Naive B cell (primary cell): ENCODE measurements around the gene F8. TPM values are rescaled to one million over a fixed set of nuclear protein-coding genes. Genes with fewer than 3 reads are reported as not detected.
"Not testable (repeated sequence)": the region's sequence is repeated elsewhere in the genome, so short reads cannot be mapped to it uniquely, and the experiment has no call there.

ENCODE experiments used
- ATAC-seq, 2 donors: fragments of 150-1000 bp; cut with Tn5 transposase; 2 replicates each; pipeline ENCODE4 v1.10.0; 2021; ENCODE audit warnings: low read depth in 2 of 2, mild to moderate bottlenecking in 2 of 2, moderate library complexity in 2 of 2
- DNase-seq: peaks from one replicate; pipeline ENCODE4 v3.0.0; 2022
- H3K27ac Mint-ChIP-seq, 6 donors: one replicate each; pipeline ENCODE4 v1.8.0; 2020 to 2022; ENCODE audit warnings: mild to moderate bottlenecking in 6 of 6, mixed read lengths in 6 of 6, moderate library complexity in 5 of 6, inconsistent platforms in 2 of 6
- H3K27me3 Mint-ChIP-seq, 3 donors: one replicate each; pipeline ENCODE4 v1.8.0; 2021 to 2022; ENCODE audit warnings: mixed read lengths in 3 of 3, mild to moderate bottlenecking in 1 of 3
- H3K36me3 Mint-ChIP-seq, 2 donors: one replicate each; pipeline ENCODE4 v1.8.0; 2020 to 2022; ENCODE audit warnings: mixed read lengths in 2 of 2, inconsistent platforms in 1 of 2, mild to moderate bottlenecking in 1 of 2
- H3K4me1 Mint-ChIP-seq, 3 donors: one replicate each; pipeline ENCODE4 v1.8.0; 2020 to 2022; ENCODE audit warnings: mixed read lengths in 3 of 3, inconsistent platforms in 1 of 3, mild to moderate bottlenecking in 1 of 3, moderate library complexity in 1 of 3
- H3K4me3 Mint-ChIP-seq, 8 donors: one replicate each; pipeline ENCODE4 v1.8.0; 2020 to 2022; ENCODE audit warnings: mild to moderate bottlenecking in 8 of 8, mixed read lengths in 8 of 8, moderate library complexity in 8 of 8, inconsistent platforms in 2 of 8
- H3K9me3 Mint-ChIP-seq, 7 donors: one replicate each; pipeline ENCODE4 v1.8.0; 2020 to 2022; ENCODE audit warnings: mixed read lengths in 7 of 7, mild to moderate bottlenecking in 5 of 7, inconsistent platforms in 2 of 7, moderate library complexity in 1 of 7
- polyA plus RNA-seq, 6 donors: library from polyadenylated mRNA; unstranded; fragments of 300-500 nt; fragmentation: Illumina TruSeq; gene quantifications; one replicate each; pipeline ENCODE4 v1.2.3, GENCODE V29; 2021; ENCODE audit warnings: low read depth in 6 of 6

Gene F8
- polyA plus RNA-seq, 6 donors from 2014 or later, result 0.24 to 2.3 (median 1.4) TPM; not detected in 1

DNA sequence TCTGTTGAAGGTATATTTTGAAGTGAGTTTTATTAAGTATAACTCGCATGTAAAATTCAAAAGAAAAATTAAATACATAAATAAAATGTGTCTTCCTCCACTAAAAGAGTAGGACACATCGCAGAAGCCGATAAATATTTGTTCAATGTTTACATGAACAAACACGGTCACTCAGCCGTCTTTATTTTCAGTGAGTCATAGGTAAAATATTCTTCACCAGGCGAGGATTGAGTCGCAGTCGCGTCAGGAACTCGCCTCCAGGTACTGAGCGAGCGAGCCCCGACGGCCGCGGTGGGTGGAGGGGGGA lies 3.9 kb upstream of the F8 start:
- Mint-ChIP-seq H3K27me3 (no peaks in the 10 kb centered on the region), H3K27ac (peak overlapping the region; percentile 89 to 96 (median 94)), H3K4me1 (peaks cover 5 to 23% (median 6%) of the 10 kb centered on the region in 3 donors), H3K36me3 (no peaks in the 10 kb centered on the region), H3K4me3 (peak overlapping the region; percentile 79 to 96 (median 90)), H3K9me3 (peaks cover 0 to 3% (median 0%) of the 10 kb centered on the region in 7 donors)
- ATAC-seq (no peak), DNase-seq (no peak)

GRCh38 chrX:155023907-155024833 lies 1.6 kb upstream of the F8 start:
- Mint-ChIP-seq H3K4me3 (peak overlapping the region in 3 of 8 donors; percentile 23 to 67 (median 40)), H3K27me3 (no peaks in the 10 kb centered on the region), H3K36me3 (no peaks in the 10 kb centered on the region), H3K4me1 (peaks cover 0 to 15% (median 4%) of the 10 kb centered on the region in 3 donors), H3K27ac (peak overlapping the region in 2 of 6 donors; percentile 48 to 57), H3K9me3 (peaks cover 0 to 3% (median 0%) of the 10 kb centered on the region in 7 donors)
- DNase-seq (no peak), ATAC-seq (no peak)

DNA sequence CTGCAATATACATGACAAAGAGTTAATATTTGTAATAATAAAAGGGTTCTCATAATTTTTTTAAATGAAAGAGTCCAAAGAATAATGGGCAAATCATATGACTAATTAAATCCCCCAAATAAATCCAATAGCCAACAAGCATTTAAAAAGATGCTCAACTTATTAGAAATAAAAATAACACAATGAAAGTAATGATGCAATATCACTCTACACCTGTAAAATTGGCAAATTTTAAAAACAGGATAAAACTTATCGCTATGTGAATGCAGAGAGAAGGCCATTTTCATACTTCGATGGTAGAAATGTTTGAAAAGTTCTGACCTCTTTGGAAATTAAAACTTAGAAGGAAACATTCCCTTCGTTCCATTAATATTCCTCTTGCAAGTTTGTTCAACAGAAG lies 1.9 kb downstream of the F8 start:
- ATAC-seq, result no peak
- H3K27ac Mint-ChIP-seq, result no peak overlapping the region
- H3K4me1 Mint-ChIP-seq, result peaks cover 0 to 2% (median 0%) of the 10 kb centered on the region in 3 donors
- no peaks in the 10 kb centered on the region for H3K36me3 Mint-ChIP-seq
- H3K9me3 Mint-ChIP-seq, result no peaks in the 10 kb centered on the region
- no peak overlapping the region for H3K4me3 Mint-ChIP-seq
- no peak for DNase-seq
- no peaks in the 10 kb centered on the region for H3K27me3 Mint-ChIP-seq

GRCh38 chrX:155009994-155010472 lies 12.5 kb downstream of the F8 start:
- Mint-ChIP-seq H3K4me1 (no peaks in the 10 kb centered on the region), H3K9me3 (peaks cover 0 to 7% (median 0%) of the 10 kb centered on the region in 7 donors)
- DNase-seq, result no peak

GRCh38 chrX:155008578-155008977 lies 13.9 kb downstream of the F8 start:
- not testable (repeated sequence) for DNase-seq, H3K27ac Mint-ChIP-seq, H3K4me3 Mint-ChIP-seq, ATAC-seq, H3K9me3 Mint-ChIP-seq, H3K4me1 Mint-ChIP-seq, H3K36me3 Mint-ChIP-seq, H3K27me3 Mint-ChIP-seq

More at GRCh38 chrX:155009994-155010472, 12.5 kb downstream of the F8 start:
- H3K4me3 Mint-ChIP-seq, result no peak overlapping the region
- no peaks in the 10 kb centered on the region for H3K27me3 Mint-ChIP-seq
- H3K27ac Mint-ChIP-seq, result no peak overlapping the region
- no peaks in the 10 kb centered on the region for H3K36me3 Mint-ChIP-seq
- no peak for ATAC-seq

- H3K27me3 Mint-ChIP-seq, H3K27ac Mint-ChIP-seq, H3K36me3 Mint-ChIP-seq, H3K4me3 Mint-ChIP-seq, ATAC-seq, DNase-seq, H3K9me3 Mint-ChIP-seq, H3K4me1 Mint-ChIP-seq: not testable (repeated sequence)
Observed at GRCh38 chrX:155006913-155007671, 15.4 kb downstream of the F8 start.

DNA sequence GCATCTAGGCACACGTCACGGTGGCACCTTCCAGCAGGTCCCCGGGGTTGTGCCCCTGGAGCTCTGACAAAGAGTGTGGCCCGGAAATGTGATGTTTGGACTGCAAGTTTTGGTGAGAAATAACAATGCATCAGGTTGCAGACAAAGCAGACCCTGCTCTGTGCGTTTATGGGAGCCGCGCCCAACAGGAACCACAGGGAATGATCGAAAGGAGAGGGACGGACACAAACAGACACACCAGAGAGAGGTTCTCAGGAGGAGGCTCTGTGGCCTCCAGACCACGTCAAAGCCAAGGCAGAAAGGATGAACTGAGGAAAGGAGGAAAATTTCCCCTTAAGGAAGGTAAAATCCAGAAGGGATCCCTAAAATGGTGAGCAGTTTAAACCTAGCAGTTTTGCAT lies 16.1 kb downstream of the F8 start:
- H3K36me3 Mint-ChIP-seq, ATAC-seq, H3K9me3 Mint-ChIP-seq, H3K27ac Mint-ChIP-seq, H3K27me3 Mint-ChIP-seq, H3K4me1 Mint-ChIP-seq, DNase-seq, H3K4me3 Mint-ChIP-seq: not testable (repeated sequence)

GRCh38 chrX:155005190-155005589 lies 17.3 kb downstream of the F8 start:
- H3K27me3 Mint-ChIP-seq, result peaks cover 0 to 15% (median 3%) of the 10 kb centered on the region in 3 donors
- H3K4me1 Mint-ChIP-seq, result no peaks in the 10 kb centered on the region
- no peak overlapping the region for H3K27ac Mint-ChIP-seq
- ATAC-seq (no peak), DNase-seq (no peak)
- H3K9me3 Mint-ChIP-seq, result peaks cover 0 to 8% (median 2%) of the 10 kb centered on the region in 7 donors
- no peak overlapping the region for H3K4me3 Mint-ChIP-seq
- H3K36me3 Mint-ChIP-seq, result no peaks in the 10 kb centered on the region

GRCh38 chrX:155001873-155002272 lies 20.6 kb downstream of the F8 start:
- H3K27me3 Mint-ChIP-seq, result peaks cover 0 to 16% (median 3%) of the 10 kb centered on the region in 3 donors
- H3K36me3 Mint-ChIP-seq, result no peaks in the 10 kb centered on the region
- no peak for DNase-seq
- no peak overlapping the region for H3K4me3 Mint-ChIP-seq
- H3K4me1 Mint-ChIP-seq, result no peaks in the 10 kb centered on the region
- ATAC-seq, result no peak
- peaks cover 0 to 4% (median 2%) of the 10 kb centered on the region in 7 donors for H3K9me3 Mint-ChIP-seq
- no peak overlapping the region for H3K27ac Mint-ChIP-seq

GRCh38 chrX:155000841-155001240 lies 21.7 kb downstream of the F8 start:
- Mint-ChIP-seq H3K4me3 (no peak overlapping the region), H3K9me3 (peaks cover 0 to 4% (median 2%) of the 10 kb centered on the region in 7 donors), H3K27me3 (peaks cover 0 to 16% (median 3%) of the 10 kb centered on the region in 3 donors), H3K27ac (no peak overlapping the region), H3K36me3 (no peaks in the 10 kb centered on the region), H3K4me1 (no peaks in the 10 kb centered on the region)
- ATAC-seq, result no peak
- no peak for DNase-seq

DNA sequence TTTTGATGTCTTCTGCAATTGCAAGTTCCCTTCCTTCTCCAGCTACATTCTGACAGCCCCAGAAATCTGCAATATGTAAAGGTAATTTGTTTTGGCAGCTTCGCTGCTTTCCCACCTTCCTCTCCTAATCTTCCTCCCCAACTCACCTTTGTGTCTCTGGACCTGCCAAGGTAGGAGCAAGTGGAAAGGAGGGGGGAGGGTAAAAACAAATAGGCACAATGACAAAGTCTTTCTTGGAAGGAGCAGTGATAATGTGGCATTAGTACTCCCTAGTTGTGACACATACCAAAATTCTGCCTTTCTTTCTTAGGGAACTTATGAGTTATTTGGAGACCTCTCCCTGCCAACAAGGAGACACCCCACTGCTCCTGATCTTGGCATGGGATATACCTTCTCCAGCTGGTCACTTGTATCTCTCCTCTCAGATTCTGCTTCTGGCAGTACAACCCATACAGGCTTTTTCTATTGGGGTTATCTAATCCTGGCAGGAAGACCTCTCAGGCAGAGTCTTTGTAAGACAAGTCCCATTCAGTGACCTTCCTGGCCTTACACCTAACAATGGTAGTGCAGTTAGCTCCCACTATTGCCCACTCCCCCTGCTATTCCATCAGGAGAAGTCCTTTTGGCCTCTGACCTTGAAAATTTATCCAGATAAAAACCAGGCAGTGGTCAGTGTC lies 24.2 kb downstream of the F8 start:
- DNase-seq (no peak), ATAC-seq (no peak)
- Mint-ChIP-seq H3K36me3 (no peaks in the 10 kb centered on the region), H3K27ac (no peak overlapping the region), H3K4me3 (peak overlapping the region in 1 of 8 donors; percentile 53), H3K27me3 (peaks cover 0 to 15% (median 3%) of the 10 kb centered on the region in 3 donors), H3K9me3 (peaks cover 0 to 4% (median 2%) of the 10 kb centered on the region in 7 donors), H3K4me1 (no peaks in the 10 kb centered on the region)

GRCh38 chrX:154991476-154991875 lies 31.0 kb downstream of the F8 start:
- Mint-ChIP-seq H3K27me3 (no peaks in the 10 kb centered on the region), H3K4me1 (no peaks in the 10 kb centered on the region), H3K27ac (no peak overlapping the region), H3K4me3 (no peak overlapping the region), H3K36me3 (no peaks in the 10 kb centered on the region), H3K9me3 (peaks cover 0 to 1% (median 0%) of the 10 kb centered on the region in 7 donors)
- ATAC-seq (no peak), DNase-seq (no peak)

- Mint-ChIP-seq H3K27ac (no peak overlapping the region), H3K27me3 (no peaks in the 10 kb centered on the region)
- ATAC-seq, result no peak
Observed at GRCh38 chrX:154991039-154991438, 31.5 kb downstream of the F8 start.

More at GRCh38 chrX:154991039-154991438, 31.5 kb downstream of the F8 start:
- Mint-ChIP-seq H3K4me1 (no peaks in the 10 kb centered on the region), H3K36me3 (no peaks in the 10 kb centered on the region), H3K9me3 (peaks cover 0 to 1% (median 0%) of the 10 kb centered on the region in 7 donors), H3K4me3 (no peak overlapping the region)
- no peak for DNase-seq
